OCI-LY3 (cell line): ENCODE data around the gene JADE3.

Source experiments
- H2AFZ ChIP-seq: fragments of 200-600, 300-600 bp; shearing (Covaris generic); 2 replicates; pipeline ENCODE4 v1.6.0; 2014; ENCODE audit warnings: antibody characterized with exemption, low read depth, low read length
- H3K27ac ChIP-seq: fragments of 200-600, 300-600 bp; sonication (generic); 2 replicates; pipeline ENCODE4 v1.5.1; 2014; ENCODE audit warnings: mild to moderate bottlenecking, low read length, moderate library complexity, mixed read lengths
- H3K27me3 ChIP-seq: fragments of 200-600, 300-600 bp; sonication (generic); 2 replicates; pipeline ENCODE4 v1.6.1; 2014; ENCODE audit warnings: low read depth, low read length, mixed read lengths
- H3K36me3 ChIP-seq: fragments of 200-600, 300-600 bp; sonication (generic); replicated peaks from 2 replicates; pipeline ENCODE3; 2014; ENCODE audit warnings: low read depth, low read length, mixed read lengths
- H3K4me1 ChIP-seq: fragments of 300-600, 200-600 bp; sonication (generic); 2 replicates; pipeline ENCODE4 v1.6.1; 2014; ENCODE audit warnings: low read length, mixed read lengths
- H3K4me2 ChIP-seq: fragments of 200-600, 300-600 bp; sonication (generic); 2 replicates; pipeline ENCODE4 v1.6.1; 2014; ENCODE audit warnings: low read length, mixed read lengths
- H3K4me3 ChIP-seq: fragments of 300-600, 200-600 bp; sonication (generic); 2 replicates; pipeline ENCODE4 v1.5.1; 2014; ENCODE audit warnings: antibody characterized with exemption, mild to moderate bottlenecking, low read length, moderate library complexity
- H3K79me2 ChIP-seq: fragments of 300-600, 200-600 bp; shearing (Covaris generic); 2 replicates; pipeline ENCODE4 v1.6.1; 2014; ENCODE audit warnings: mild to moderate bottlenecking, low read length, mixed read lengths
- H3K9ac ChIP-seq: fragments of 300-600, 200-600 bp; shearing (Covaris generic); 2 replicates; pipeline ENCODE4 v1.6.0; 2014; ENCODE audit warnings: mild to moderate bottlenecking, low read length, moderate library complexity
- H3K9me3 ChIP-seq: fragments of 200-600, 300-600 bp; shearing (Covaris generic); 2 replicates; pipeline ENCODE4 v1.6.1; 2014; ENCODE audit warnings: low read length, mixed read lengths; ENCODE audit not compliant: insufficient read depth
- H4K20me1 ChIP-seq: fragments of 200-600, 300-600 bp; sonication (generic); 2 replicates; pipeline ENCODE4 v1.6.1; 2016; ENCODE audit warnings: low read length, mixed read lengths; ENCODE audit not compliant: insufficient read depth
- CTCF ChIP-seq: fragments of 200-600, 300-600 bp; sonication (generic); IDR thresholded peaks from 2 replicates; pipeline ENCODE4 v1.5.1; 2014; ENCODE audit warnings: antibody characterized with exemption, low read length, low read depth
- EZH2phosphoT487 ChIP-seq: fragments of 200-600 bp; shearing (Covaris generic); IDR thresholded peaks from 2 replicates; pipeline ENCODE4 v1.6.1; 2018; ENCODE audit warnings: antibody characterized with exemption, mixed run types, low read depth

Gene JADE3

DNA sequence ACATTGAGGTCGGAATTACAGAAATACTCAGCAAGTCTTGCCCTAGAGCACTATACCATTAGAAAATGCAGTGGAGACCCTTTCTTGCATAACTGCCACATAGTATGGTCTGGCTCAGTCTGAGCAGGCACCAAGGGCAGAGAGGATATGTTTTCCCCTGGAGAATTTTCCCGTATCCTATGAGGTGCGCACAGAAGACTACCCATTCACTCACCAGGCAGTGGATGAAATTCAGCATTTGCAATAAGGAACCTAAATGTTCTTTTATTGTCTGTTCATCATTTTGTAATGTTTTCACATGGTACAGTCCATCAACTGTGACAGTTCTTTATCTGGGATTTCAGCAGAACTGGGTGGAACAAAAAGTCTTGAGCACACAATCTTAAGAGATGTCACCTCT lies 15.5 kb downstream of the JADE3 start:
- no peak overlapping the region for H3K4me2 ChIP-seq
- H2AFZ ChIP-seq, result no peak overlapping the region
- H3K9me3 ChIP-seq, result no peaks in the 10 kb centered on the region
- no peak overlapping the region for H3K9ac ChIP-seq
- H4K20me1 ChIP-seq, result peaks cover 92% of the 10 kb centered on the region
- peaks cover 16% of the 10 kb centered on the region for H3K4me1 ChIP-seq
- H3K4me3 ChIP-seq, result no peak overlapping the region
- H3K27ac ChIP-seq, result no peak overlapping the region
- H3K79me2 ChIP-seq, result peaks cover 98% of the 10 kb centered on the region
- no peaks in the 10 kb centered on the region for H3K27me3 ChIP-seq
- TF ChIP-seq EZH2phosphoT487, result no peak
- no peak for TF ChIP-seq CTCF
- peaks cover 34% of the 10 kb centered on the region for H3K36me3 ChIP-seq

- H3K27ac ChIP-seq, result no peak overlapping the region
These were observed 17.4 kb downstream of the JADE3 start for GRCh38 chrX:46929439-46930261.

DNA sequence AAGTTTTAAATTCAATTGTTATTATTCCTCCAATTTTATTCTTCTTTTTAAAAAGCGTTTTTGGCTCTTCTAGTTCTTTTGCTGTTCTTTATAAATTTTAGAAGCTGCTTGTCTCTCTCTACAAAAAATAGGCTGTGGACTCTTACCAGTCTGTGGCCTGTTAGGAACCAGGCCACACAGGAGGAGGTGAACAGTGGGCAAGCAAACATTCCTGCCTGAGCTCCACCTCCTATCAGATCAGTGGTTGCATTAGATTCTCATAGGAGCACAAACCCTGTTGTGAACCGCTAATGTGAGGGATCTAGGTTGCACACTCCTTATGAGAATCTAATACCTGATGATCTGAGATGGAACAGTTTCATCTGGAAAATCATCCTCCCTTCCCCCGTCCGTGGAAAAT lies 23.1 kb downstream of the JADE3 start:
- peak overlapping the region; percentile 36; the same call in 1 of the 2 replicates for H3K27ac ChIP-seq
- peaks cover 28% of the 10 kb centered on the region for H3K36me3 ChIP-seq
- H3K79me2 ChIP-seq, result peaks cover 98% of the 10 kb centered on the region
- peaks cover 66% of the 10 kb centered on the region for H4K20me1 ChIP-seq
- peak overlapping the region; percentile 58 for H3K4me2 ChIP-seq
- peak overlapping the region; percentile 24; the same call in 1 of the 2 replicates for H3K4me3 ChIP-seq
- no peak overlapping the region for H2AFZ ChIP-seq
- no peak for TF ChIP-seq EZH2phosphoT487
- no peak for TF ChIP-seq CTCF
- peaks cover 47% of the 10 kb centered on the region for H3K4me1 ChIP-seq
- H3K9ac ChIP-seq, result 0 out of 2 replicates have a peak overlapping the region, but pooled peaks have one; percentile 18
- no peaks in the 10 kb centered on the region for H3K27me3 ChIP-seq
- H3K9me3 ChIP-seq, result peaks cover 3% of the 10 kb centered on the region; the same call in 1 of the 2 replicates

More at GRCh38 chrX:46929439-46930261, 17.4 kb downstream of the JADE3 start:
- H4K20me1 ChIP-seq, result peaks cover 88% of the 10 kb centered on the region
- no peaks in the 10 kb centered on the region for H3K27me3 ChIP-seq
- no peak overlapping the region for H2AFZ ChIP-seq
- peaks cover 28% of the 10 kb centered on the region for H3K4me1 ChIP-seq
- no peak for TF ChIP-seq EZH2phosphoT487
- TF ChIP-seq CTCF, result no peak
- peaks cover 98% of the 10 kb centered on the region for H3K79me2 ChIP-seq
- no peak overlapping the region for H3K4me3 ChIP-seq
- H3K9ac ChIP-seq, result no peak overlapping the region
- no peak overlapping the region for H3K4me2 ChIP-seq
- no peaks in the 10 kb centered on the region for H3K9me3 ChIP-seq
- peaks cover 31% of the 10 kb centered on the region for H3K36me3 ChIP-seq

DNA sequence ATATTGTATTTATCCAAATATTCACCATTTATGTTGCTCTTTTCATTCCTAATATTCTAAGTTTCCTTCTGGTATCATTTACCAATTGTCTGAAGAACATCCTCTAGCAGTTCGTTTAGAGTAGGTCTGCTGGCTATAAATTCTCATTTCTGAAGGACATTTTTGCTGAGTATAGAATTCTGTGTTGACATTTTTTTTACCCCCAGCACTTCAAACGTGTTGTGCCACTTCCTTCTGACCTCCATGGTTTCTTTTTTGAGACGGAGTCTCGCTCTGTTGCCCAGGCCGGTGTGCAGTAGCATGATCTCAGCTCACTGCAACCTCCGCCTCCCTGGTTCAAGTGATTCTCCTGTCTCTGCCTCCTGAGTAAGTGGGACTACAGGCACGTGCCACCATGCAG lies 26.4 kb downstream of the JADE3 start:
- H3K79me2 ChIP-seq, result peaks cover 100% of the 10 kb centered on the region
- no peaks in the 10 kb centered on the region for H3K27me3 ChIP-seq
- H3K9me3 ChIP-seq, result peaks cover 8% of the 10 kb centered on the region; the same call in 1 of the 2 replicates
- no peak overlapping the region for H3K27ac ChIP-seq
- no peak overlapping the region for H3K4me2 ChIP-seq
- H2AFZ ChIP-seq, result no peak overlapping the region
- no peak for TF ChIP-seq CTCF
- TF ChIP-seq EZH2phosphoT487, result no peak
- peaks cover 35% of the 10 kb centered on the region for H4K20me1 ChIP-seq
- peaks cover 58% of the 10 kb centered on the region for H3K4me1 ChIP-seq
- peaks cover 26% of the 10 kb centered on the region for H3K36me3 ChIP-seq
- no peak overlapping the region for H3K4me3 ChIP-seq
- H3K9ac ChIP-seq, result no peak overlapping the region
